Measurements from ENCODE around the gene IVNS1ABP. TPM values are rescaled to one million over a fixed set of nuclear protein-coding genes. Genes with fewer than 3 reads are reported as not detected.

IVNS1ABP gene
- total RNA-seq, 1 donor from 2014 or later: 167 TPM

- DNase-seq (ENCODE audit: low spot score in 2 of 2, unreplicated experiment in 2 of 2): no peak
- Mint-ChIP-seq H3K9me3 (peaks cover 43% of the 10 kb centered on the region), H3K4me3 (no peak overlapping the region), H3K27ac (peak overlapping the region; percentile 61), H3K27me3 (ENCODE audit: low read depth) (no peaks in the 10 kb centered on the region), H3K4me1 (peaks cover 11% of the 10 kb centered on the region), H3K36me3 (peaks cover 43% of the 10 kb centered on the region)
- TF ChIP-seq, protein P1, sequence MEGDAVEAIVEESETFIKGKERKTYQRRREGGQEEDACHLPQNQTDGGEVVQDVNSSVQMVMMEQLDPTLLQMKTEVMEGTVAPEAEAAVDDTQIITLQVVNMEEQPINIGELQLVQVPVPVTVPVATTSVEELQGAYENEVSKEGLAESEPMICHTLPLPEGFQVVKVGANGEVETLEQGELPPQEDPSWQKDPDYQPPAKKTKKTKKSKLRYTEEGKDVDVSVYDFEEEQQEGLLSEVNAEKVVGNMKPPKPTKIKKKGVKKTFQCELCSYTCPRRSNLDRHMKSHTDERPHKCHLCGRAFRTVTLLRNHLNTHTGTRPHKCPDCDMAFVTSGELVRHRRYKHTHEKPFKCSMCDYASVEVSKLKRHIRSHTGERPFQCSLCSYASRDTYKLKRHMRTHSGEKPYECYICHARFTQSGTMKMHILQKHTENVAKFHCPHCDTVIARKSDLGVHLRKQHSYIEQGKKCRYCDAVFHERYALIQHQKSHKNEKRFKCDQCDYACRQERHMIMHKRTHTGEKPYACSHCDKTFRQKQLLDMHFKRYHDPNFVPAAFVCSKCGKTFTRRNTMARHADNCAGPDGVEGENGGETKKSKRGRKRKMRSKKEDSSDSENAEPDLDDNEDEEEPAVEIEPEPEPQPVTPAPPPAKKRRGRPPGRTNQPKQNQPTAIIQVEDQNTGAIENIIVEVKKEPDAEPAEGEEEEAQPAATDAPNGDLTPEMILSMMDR (IDR thresholded peaks at IDR 0.05; ENCODE audit: unreplicated experiment): no peak
These were observed 32.9 kb downstream of the IVNS1ABP start for GRCh38 chr1:185284116-185284515.

DNA sequence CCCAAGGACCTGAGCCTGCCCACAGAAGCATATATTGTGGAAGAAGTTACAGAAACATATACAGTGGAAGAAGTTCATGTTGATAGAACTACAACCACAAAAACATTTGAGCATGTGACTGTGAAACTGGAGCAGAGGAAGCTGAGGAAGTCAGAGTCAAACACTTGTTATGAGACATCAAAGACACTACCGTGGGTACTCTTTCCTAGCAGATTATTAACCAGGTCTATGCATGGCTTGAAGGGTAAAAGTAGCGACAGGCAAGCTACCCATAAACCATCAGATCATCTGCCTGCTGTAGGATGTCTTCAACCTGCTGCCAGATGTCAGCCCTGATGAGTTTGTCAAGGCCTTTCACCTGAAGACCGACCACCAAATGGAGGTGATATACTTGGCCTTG is 35.8 kb downstream of the IVNS1ABP start:
- Mint-ChIP-seq H3K36me3 (peaks cover 51% of the 10 kb centered on the region), H3K4me1 (peaks cover 11% of the 10 kb centered on the region), H3K4me3 (no peak overlapping the region), H3K9me3 (peaks cover 41% of the 10 kb centered on the region), H3K27ac (no peak overlapping the region), H3K27me3 (ENCODE audit: low read depth) (no peaks in the 10 kb centered on the region)
- TF ChIP-seq, protein P1 (IDR thresholded peaks at IDR 0.05; ENCODE audit: unreplicated experiment): no peak
- DNase-seq (ENCODE audit: low spot score in 2 of 2, unreplicated experiment in 2 of 2): no peak

DNA sequence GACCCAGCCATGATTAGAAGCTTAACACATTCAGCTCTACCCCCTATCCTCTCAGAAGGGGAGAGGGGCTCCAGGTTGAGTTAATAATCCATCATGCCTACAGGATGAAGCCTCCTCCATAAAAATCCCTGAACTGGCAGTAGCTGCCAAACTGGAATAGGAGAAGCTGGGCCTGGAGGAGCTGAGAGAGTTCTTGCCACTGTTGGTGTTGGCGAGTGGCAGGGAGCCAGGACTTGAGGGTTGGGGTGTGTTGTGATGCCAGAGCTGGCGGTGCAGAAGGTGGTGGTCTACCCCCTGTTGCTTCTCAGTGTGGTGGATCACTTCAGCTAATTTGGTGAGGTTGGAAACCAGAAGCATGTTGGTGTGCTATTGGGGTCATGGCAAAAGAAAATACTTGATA is 36.5 kb downstream of the IVNS1ABP start:
- H3K36me3 Mint-ChIP-seq: peaks cover 47% of the 10 kb centered on the region
- TF ChIP-seq, protein P1 (IDR thresholded peaks at IDR 0.05; ENCODE audit: unreplicated experiment): no peak
- H3K4me3 Mint-ChIP-seq: no peak overlapping the region
- no peaks in the 10 kb centered on the region for H3K27me3 Mint-ChIP-seq (ENCODE audit: low read depth)
- peaks cover 37% of the 10 kb centered on the region for H3K9me3 Mint-ChIP-seq
- H3K27ac Mint-ChIP-seq: no peak overlapping the region
- H3K4me1 Mint-ChIP-seq: peaks cover 11% of the 10 kb centered on the region
- no peak for DNase-seq (ENCODE audit: low spot score in 2 of 2, unreplicated experiment in 2 of 2)

DNA sequence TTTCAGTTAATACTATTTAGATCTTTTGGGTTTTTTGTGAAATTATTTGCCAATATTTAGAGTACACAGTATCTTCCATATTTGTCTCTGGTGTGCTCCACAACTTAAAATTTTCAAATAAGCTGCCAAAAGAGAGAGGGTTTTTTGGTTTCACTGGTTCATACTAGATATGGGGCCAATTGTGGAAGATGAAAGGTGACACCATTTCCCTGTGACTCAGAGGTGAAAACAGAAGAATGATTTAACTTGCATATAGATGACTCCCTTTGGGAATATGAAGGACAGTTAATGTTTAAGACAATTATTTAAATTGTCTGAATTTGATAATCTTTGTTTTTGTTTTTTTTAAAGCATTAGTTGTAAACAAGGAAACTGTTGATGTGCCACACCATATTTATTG is 37.5 kb downstream of the IVNS1ABP start:
- TF ChIP-seq, protein P1 (IDR thresholded peaks at IDR 0.05; ENCODE audit: unreplicated experiment): no peak
- H3K27me3 Mint-ChIP-seq (ENCODE audit: low read depth): no peaks in the 10 kb centered on the region
- peaks cover 4% of the 10 kb centered on the region for H3K4me1 Mint-ChIP-seq
- peaks cover 35% of the 10 kb centered on the region for H3K9me3 Mint-ChIP-seq
- no peak overlapping the region for H3K4me3 Mint-ChIP-seq
- H3K36me3 Mint-ChIP-seq: peaks cover 45% of the 10 kb centered on the region
- DNase-seq (ENCODE audit: low spot score in 2 of 2, unreplicated experiment in 2 of 2): no peak
- no peak overlapping the region for H3K27ac Mint-ChIP-seq

- no peaks in the 10 kb centered on the region for H3K9me3 Mint-ChIP-seq
- TF ChIP-seq, protein P1 (IDR thresholded peaks at IDR 0.05; ENCODE audit: unreplicated experiment): no peak
- DNase-seq (ENCODE audit: low spot score in 2 of 2, unreplicated experiment in 2 of 2): no peak
- no peaks in the 10 kb centered on the region for H3K36me3 Mint-ChIP-seq
- H3K4me3 Mint-ChIP-seq: no peak overlapping the region
- no peak overlapping the region for H3K27ac Mint-ChIP-seq
- no peaks in the 10 kb centered on the region for H3K27me3 Mint-ChIP-seq (ENCODE audit: low read depth)
- no peaks in the 10 kb centered on the region for H3K4me1 Mint-ChIP-seq
These were observed 45.1 kb downstream of the IVNS1ABP start for GRCh38 chr1:185271921-185272320.

DNA sequence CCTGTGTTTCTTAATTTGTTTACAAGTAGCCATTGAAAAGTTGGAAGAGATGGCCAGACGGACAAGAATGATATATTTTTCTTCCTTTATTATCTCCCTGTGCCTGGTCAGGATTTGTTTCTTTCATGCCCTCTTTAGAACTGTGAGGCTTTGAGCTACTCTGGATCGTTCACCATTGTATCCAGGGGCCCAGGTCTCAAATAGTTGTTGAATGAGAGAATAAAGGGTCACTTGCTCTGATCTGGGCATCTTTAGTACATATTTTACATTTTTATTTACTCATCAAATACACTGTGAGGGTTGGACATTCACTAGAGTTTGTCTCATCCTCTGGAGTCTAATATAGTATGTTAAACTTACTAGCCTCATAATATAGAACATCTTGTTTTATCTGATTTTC is 48.7 kb downstream of the IVNS1ABP start:
- H3K9me3 Mint-ChIP-seq: no peaks in the 10 kb centered on the region
- TF ChIP-seq, protein P1 (IDR thresholded peaks at IDR 0.05; ENCODE audit: unreplicated experiment): no peak
- H3K27ac Mint-ChIP-seq: no peak overlapping the region
- H3K36me3 Mint-ChIP-seq: no peaks in the 10 kb centered on the region
- H3K27me3 Mint-ChIP-seq (ENCODE audit: low read depth): no peaks in the 10 kb centered on the region
- H3K4me3 Mint-ChIP-seq: no peak overlapping the region
- H3K4me1 Mint-ChIP-seq: peaks cover 6% of the 10 kb centered on the region
- no peak for DNase-seq (ENCODE audit: low spot score in 2 of 2, unreplicated experiment in 2 of 2)

Measured in mesothelial cell of epicardium (in vitro differentiated cells).